GM23338 (cell line): ENCODE data around the gene CRACR2A. TPM values are rescaled to one million over a fixed set of nuclear protein-coding genes. Genes with fewer than 3 reads are reported as not detected.

Source experiments
- ATAC-seq: fragments of 200-7000 bp; cut with Tn5 transposase; 3 replicates; pipeline ENCODE4 v1.9.1; 2020
- DNase-seq: peaks from one replicate; pipeline ENCODE4 v3.0.0-alpha.2; 2015; ENCODE audit warnings: low spot score
- H2AFZ ChIP-seq: fragments of 200-600 bp; sonication (generic); 2 replicates; pipeline ENCODE4 v1.8.0; 2016; ENCODE audit warnings: antibody characterized with exemption, mild to moderate bottlenecking, moderate library complexity
- H3F3A ChIP-seq: fragments of 200-600 bp; sonication (generic); replicated peaks from 2 replicates; pipeline ENCODE4 v1.8.0; 2017; ENCODE audit warnings: antibody characterized with exemption, mixed run types, low read depth
- H3K27ac ChIP-seq: fragments of 200-600 bp; sonication (generic); 2 replicates; pipeline ENCODE4 v1.6.1; 2016; ENCODE audit warnings: low read depth
- H3K27me3 ChIP-seq: fragments of 200-600 bp; sonication (generic); 2 replicates; pipeline ENCODE4 v1.8.0; 2016; ENCODE audit warnings: mild to moderate bottlenecking, mixed run types, moderate library complexity; ENCODE audit not compliant: insufficient read depth
- H3K36me3 ChIP-seq: fragments of 200-600 bp; sonication (generic); 2 replicates; pipeline ENCODE4 v1.8.0; 2016; ENCODE audit warnings: mild to moderate bottlenecking; ENCODE audit not compliant: insufficient read depth
- H3K4me1 ChIP-seq: fragments of 200-600 bp; sonication (generic); 2 replicates; pipeline ENCODE4 v1.8.0; 2016; ENCODE audit warnings: mild to moderate bottlenecking, moderate library complexity; ENCODE audit not compliant: insufficient read depth
- H3K4me2 ChIP-seq: fragments of 200-600 bp; sonication (generic); 2 replicates; pipeline ENCODE4 v1.7.1; 2017; ENCODE audit warnings: mixed run types
- H3K4me3 ChIP-seq: fragments of 200-600 bp; sonication (generic); 2 replicates; pipeline ENCODE4 v1.6.1; 2016; ENCODE audit warnings: mixed run types
- H3K79me2 ChIP-seq: fragments of 200-600 bp; sonication (generic); replicated peaks from 2 replicates; pipeline ENCODE4 v1.8.0; 2017; ENCODE audit warnings: mild to moderate bottlenecking; ENCODE audit not compliant: insufficient read depth
- H3K9me2 ChIP-seq: fragments of 200-600 bp; sonication (generic); 2 replicates; pipeline ENCODE4 v1.8.0; 2017; ENCODE audit not compliant: insufficient read depth
- H4K20me1 ChIP-seq: fragments of 200-600 bp; sonication (generic); replicated peaks from 2 replicates; pipeline ENCODE4 v1.8.0; 2017; ENCODE audit warnings: mild to moderate bottlenecking; ENCODE audit not compliant: insufficient read depth
- H3K27ac Mint-ChIP-seq: 2 replicates; pipeline ENCODE4 v1.8.0; 2020; ENCODE audit warnings: inconsistent platforms, mild to moderate bottlenecking, moderate library complexity, mixed read lengths
- H3K27me3 Mint-ChIP-seq: 3 replicates; pipeline ENCODE4 v1.8.0; 2022; ENCODE audit warnings: low read depth, mild to moderate bottlenecking, moderate library complexity, mixed read lengths, inconsistent platforms; ENCODE audit not compliant: insufficient read depth, poor library complexity
- H3K36me3 Mint-ChIP-seq: 3 replicates; pipeline ENCODE4 v1.8.0; 2021; ENCODE audit warnings: low read depth, mild to moderate bottlenecking, inconsistent platforms, moderate library complexity, mixed read lengths
- H3K4me1 Mint-ChIP-seq: 3 replicates; pipeline ENCODE4 v1.8.0; 2020; ENCODE audit warnings: mild to moderate bottlenecking, inconsistent platforms, mixed read lengths
- H3K4me3 Mint-ChIP-seq: 3 replicates; pipeline ENCODE4 v1.8.0; 2021; ENCODE audit warnings: moderate library complexity, mild to moderate bottlenecking, inconsistent platforms, mixed read lengths
- H3K9me3 Mint-ChIP-seq: 3 replicates; pipeline ENCODE4 v1.8.0; 2020; ENCODE audit warnings: moderate library complexity, mild to moderate bottlenecking, inconsistent platforms, mixed read lengths
- CREB1 ChIP-seq: fragments of 250-450 bp; sonication (Bioruptor Pico); IDR thresholded peaks from 2 replicates; pipeline ENCODE4 v1.5.0; 2020; ENCODE audit warnings: low read depth, mild to moderate bottlenecking, moderate library complexity
- CTCF ChIP-seq, 2 experiments: fragments of 200-600 bp in 1 of 2; sonication (generic) in 1 of 2; conservative IDR thresholded peaks; 2 replicates each; pipeline versions ENCODE4 v1.5.1 to v1.6.1; 2016 to 2017; ENCODE audit warnings: antibody characterized with exemption in 2 of 2, low read depth in 2 of 2, mild to moderate bottlenecking in 2 of 2, moderate library complexity in 1 of 2
- ETS1 ChIP-seq: IDR thresholded peaks from 2 replicates; pipeline ENCODE4 v1.6.1; 2016; ENCODE audit warnings: antibody characterized with exemption
- EZH2 ChIP-seq: fragments of 200-600 bp; sonication (generic); IDR thresholded peaks from one replicate; pipeline ENCODE4 v1.8.0; 2017; ENCODE audit warnings: antibody characterized with exemption, mild to moderate bottlenecking, low read depth; ENCODE audit not compliant: unreplicated experiment
- EZH2phosphoT487 ChIP-seq: fragments of 200-600 bp; sonication (generic); IDR thresholded peaks from one replicate; pipeline ENCODE4 v1.8.1; 2018; ENCODE audit warnings: antibody characterized with exemption; ENCODE audit not compliant: unreplicated experiment
- JUNB ChIP-seq: IDR thresholded peaks from one replicate; pipeline ENCODE4 v1.6.1; 2016; ENCODE audit warnings: antibody characterized with exemption; ENCODE audit not compliant: unreplicated experiment
- NANOG ChIP-seq: IDR thresholded peaks from 2 replicates; pipeline ENCODE4 v1.6.1; 2016; ENCODE audit warnings: antibody characterized with exemption, borderline replicate concordance
- POLR2AphosphoS5 ChIP-seq: IDR thresholded peaks from 2 replicates; pipeline ENCODE4 v1.6.1; 2016; ENCODE audit warnings: antibody characterized with exemption, low read depth
- REST ChIP-seq: IDR thresholded peaks from one replicate; pipeline ENCODE4 v1.6.1; 2018; ENCODE audit warnings: antibody characterized with exemption; ENCODE audit not compliant: unreplicated experiment
- STAT1 ChIP-seq: IDR thresholded peaks from one replicate; pipeline ENCODE4 v1.6.1; 2016; ENCODE audit warnings: antibody characterized with exemption; ENCODE audit not compliant: unreplicated experiment
- ZNF114 ChIP-seq: fragments of 250-450 bp; sonication (Bioruptor Pico); IDR thresholded peaks from 2 replicates; pipeline ENCODE4 v1.5.0; 2020; ENCODE audit warnings: mild to moderate bottlenecking, moderate library complexity
- ZNF331 ChIP-seq: fragments of 250-450 bp; sonication (Bioruptor Pico); IDR thresholded peaks from 2 replicates; pipeline ENCODE4 v1.5.0; 2020; ENCODE audit warnings: low read depth, mild to moderate bottlenecking, moderate library complexity
- polyA plus RNA-seq: library from polyadenylated mRNA; unstranded; fragments of >200 nt; fragmentation: Nextera tagmentation; extraction: Ambion mirVana; gene quantifications from 2 replicates; pipeline ENCODE4 v1.2.1, GENCODE V29; 2016
- total RNA-seq: library from RNA; depleted of rRNA; stranded (reverse); fragments of >200 nt; shearing (Covaris generic); gene quantifications from 2 replicates; pipeline ENCODE4 v1.2.3, GENCODE V29; 2014
- TF ChIP-seq, protein P1 (sequence below): fragments of 250-450 bp; sonication (Bioruptor Pico); IDR thresholded peaks from 2 replicates; pipeline ENCODE4 v1.5.0; 2020; ENCODE audit warnings: mild to moderate bottlenecking, moderate library complexity

CRACR2A gene
- total and polyA plus RNA-seq, 2 experiments from 2014 or later = 1.5 to 3.0 TPM

GRCh38 chr12:3579446-3580093, 173.3 kb downstream of the CRACR2A start:
- peaks cover 4% of the 10 kb centered on the region for H3K27me3 Mint-ChIP-seq
- H2AFZ ChIP-seq = no peak overlapping the region
- H3K27ac ChIP-seq = no peak overlapping the region
- H3K27me3 ChIP-seq = no peaks in the 10 kb centered on the region
- H3F3A ChIP-seq = no peaks in the 10 kb centered on the region
- no peaks in the 10 kb centered on the region for H3K79me2 ChIP-seq
- no peak overlapping the region for H3K27ac Mint-ChIP-seq
- 0 out of 2 replicates have a peak overlapping the region, but pooled peaks have one; percentile 10 for H3K4me2 ChIP-seq
- no peaks in the 10 kb centered on the region for H4K20me1 ChIP-seq
- TF ChIP-seq ZNF331 (CRISPR knock-in tag) (no peak), JUNB (no peak), EZH2 (no peak), EZH2phosphoT487 (no peak), ZNF114 (CRISPR knock-in tag) (no peak), POLR2AphosphoS5 (no peak), CREB1 (CRISPR knock-in tag) (no peak), ETS1 (no peak), REST (no peak), CTCF (conservative IDR thresholded peaks at IDR 0.05; ENCODE audit: low read depth in 2 of 2) (no peak), NANOG (no peak), STAT1 (no peak)
- TF ChIP-seq, protein P1, sequence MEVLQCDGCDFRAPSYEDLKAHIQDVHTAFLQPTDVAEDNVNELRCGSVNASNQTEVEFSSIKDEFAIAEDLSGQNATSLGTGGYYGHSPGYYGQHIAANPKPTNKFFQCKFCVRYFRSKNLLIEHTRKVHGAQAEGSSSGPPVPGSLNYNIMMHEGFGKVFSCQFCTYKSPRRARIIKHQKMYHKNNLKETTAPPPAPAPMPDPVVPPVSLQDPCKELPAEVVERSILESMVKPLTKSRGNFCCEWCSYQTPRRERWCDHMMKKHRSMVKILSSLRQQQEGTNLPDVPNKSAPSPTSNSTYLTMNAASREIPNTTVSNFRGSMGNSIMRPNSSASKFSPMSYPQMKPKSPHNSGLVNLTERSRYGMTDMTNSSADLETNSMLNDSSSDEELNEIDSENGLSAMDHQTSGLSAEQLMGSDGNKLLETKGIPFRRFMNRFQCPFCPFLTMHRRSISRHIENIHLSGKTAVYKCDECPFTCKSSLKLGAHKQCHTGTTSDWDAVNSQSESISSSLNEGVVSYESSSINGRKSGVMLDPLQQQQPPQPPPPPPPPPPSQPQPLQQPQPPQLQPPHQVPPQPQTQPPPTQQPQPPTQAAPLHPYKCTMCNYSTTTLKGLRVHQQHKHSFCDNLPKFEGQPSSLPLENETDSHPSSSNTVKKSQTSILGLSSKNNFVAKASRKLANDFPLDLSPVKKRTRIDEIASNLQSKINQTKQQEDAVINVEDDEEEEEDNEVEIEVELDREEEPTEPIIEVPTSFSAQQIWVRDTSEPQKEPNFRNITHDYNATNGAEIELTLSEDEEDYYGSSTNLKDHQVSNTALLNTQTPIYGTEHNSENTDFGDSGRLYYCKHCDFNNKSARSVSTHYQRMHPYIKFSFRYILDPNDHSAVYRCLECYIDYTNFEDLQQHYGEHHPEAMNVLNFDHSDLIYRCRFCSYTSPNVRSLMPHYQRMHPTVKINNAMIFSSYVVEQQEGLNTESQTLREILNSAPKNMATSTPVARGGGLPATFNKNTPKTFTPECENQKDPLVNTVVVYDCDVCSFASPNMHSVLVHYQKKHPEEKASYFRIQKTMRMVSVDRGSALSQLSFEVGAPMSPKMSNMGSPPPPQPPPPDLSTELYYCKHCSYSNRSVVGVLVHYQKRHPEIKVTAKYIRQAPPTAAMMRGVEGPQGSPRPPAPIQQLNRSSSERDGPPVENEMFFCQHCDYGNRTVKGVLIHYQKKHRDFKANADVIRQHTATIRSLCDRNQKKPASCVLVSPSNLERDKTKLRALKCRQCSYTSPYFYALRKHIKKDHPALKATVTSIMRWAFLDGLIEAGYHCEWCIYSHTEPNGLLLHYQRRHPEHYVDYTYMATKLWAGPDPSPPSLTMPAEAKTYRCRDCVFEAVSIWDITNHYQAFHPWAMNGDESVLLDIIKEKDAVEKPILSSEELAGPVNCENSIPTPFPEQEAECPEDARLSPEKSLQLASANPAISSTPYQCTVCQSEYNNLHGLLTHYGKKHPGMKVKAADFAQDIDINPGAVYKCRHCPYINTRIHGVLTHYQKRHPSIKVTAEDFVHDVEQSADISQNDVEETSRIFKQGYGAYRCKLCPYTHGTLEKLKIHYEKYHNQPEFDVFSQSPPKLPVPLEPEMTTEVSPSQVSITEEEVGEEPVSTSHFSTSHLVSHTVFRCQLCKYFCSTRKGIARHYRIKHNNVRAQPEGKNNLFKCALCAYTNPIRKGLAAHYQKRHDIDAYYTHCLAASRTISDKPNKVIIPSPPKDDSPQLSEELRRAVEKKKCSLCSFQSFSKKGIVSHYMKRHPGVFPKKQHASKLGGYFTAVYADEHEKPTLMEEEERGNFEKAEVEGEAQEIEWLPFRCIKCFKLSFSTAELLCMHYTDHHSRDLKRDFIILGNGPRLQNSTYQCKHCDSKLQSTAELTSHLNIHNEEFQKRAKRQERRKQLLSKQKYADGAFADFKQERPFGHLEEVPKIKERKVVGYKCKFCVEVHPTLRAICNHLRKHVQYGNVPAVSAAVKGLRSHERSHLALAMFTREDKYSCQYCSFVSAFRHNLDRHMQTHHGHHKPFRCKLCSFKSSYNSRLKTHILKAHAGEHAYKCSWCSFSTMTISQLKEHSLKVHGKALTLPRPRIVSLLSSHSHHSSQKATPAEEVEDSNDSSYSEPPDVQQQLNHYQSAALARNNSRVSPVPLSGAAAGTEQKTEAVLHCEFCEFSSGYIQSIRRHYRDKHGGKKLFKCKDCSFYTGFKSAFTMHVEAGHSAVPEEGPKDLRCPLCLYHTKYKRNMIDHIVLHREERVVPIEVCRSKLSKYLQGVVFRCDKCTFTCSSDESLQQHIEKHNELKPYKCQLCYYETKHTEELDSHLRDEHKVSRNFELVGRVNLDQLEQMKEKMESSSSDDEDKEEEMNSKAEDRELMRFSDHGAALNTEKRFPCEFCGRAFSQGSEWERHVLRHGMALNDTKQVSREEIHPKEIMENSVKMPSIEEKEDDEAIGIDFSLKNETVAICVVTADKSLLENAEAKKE (CRISPR knock-in tag) = no peak
- H3K36me3 ChIP-seq = no peaks in the 10 kb centered on the region
- no peaks in the 10 kb centered on the region for H3K36me3 Mint-ChIP-seq
- H3K4me1 ChIP-seq = peaks cover 8% of the 10 kb centered on the region; the same call in 1 of the 2 replicates
- H3K9me2 ChIP-seq = 0 out of 2 replicates have a peak, but pooled peaks cover 8% of the 10 kb centered on the region
- no peak overlapping the region for H3K4me3 Mint-ChIP-seq
- H3K9me3 Mint-ChIP-seq = no peaks in the 10 kb centered on the region
- peaks cover 13% of the 10 kb centered on the region for H3K4me1 Mint-ChIP-seq
- DNase-seq = no peak
- no peak overlapping the region for H3K4me3 ChIP-seq
- ATAC-seq = no peak; the same call in 2 of the 3 replicates
